Endothelial cell (in vitro differentiated cells): ENCODE data around the gene AQP1. TPM values are rescaled to one million over a fixed set of nuclear protein-coding genes. Genes with fewer than 3 reads are reported as not detected.

ENCODE experiments used
- DNase-seq: peaks from one replicate; pipeline ENCODE4 v3.0.0; 2021; ENCODE audit warnings: low spot score
- H3K27ac Mint-ChIP-seq: one replicate; pipeline ENCODE4 v1.8.0; 2021; ENCODE audit warnings: mixed read lengths, inconsistent platforms; ENCODE audit not compliant: unreplicated experiment
- H3K27me3 Mint-ChIP-seq: one replicate; pipeline ENCODE4 v1.8.0; 2021; ENCODE audit warnings: mild to moderate bottlenecking, moderate library complexity, mixed read lengths, inconsistent platforms; ENCODE audit not compliant: unreplicated experiment
- H3K36me3 Mint-ChIP-seq: one replicate; pipeline ENCODE4 v1.8.0; 2021; ENCODE audit warnings: mild to moderate bottlenecking, low read depth, mixed read lengths, inconsistent platforms; ENCODE audit not compliant: unreplicated experiment
- H3K4me1 Mint-ChIP-seq: one replicate; pipeline ENCODE4 v1.8.0; 2021; ENCODE audit warnings: mild to moderate bottlenecking, mixed read lengths, inconsistent platforms; ENCODE audit not compliant: unreplicated experiment
- H3K4me3 Mint-ChIP-seq: one replicate; pipeline ENCODE4 v1.8.0; 2021; ENCODE audit warnings: mild to moderate bottlenecking, mixed read lengths, inconsistent platforms; ENCODE audit not compliant: unreplicated experiment
- H3K9me3 Mint-ChIP-seq: one replicate; pipeline ENCODE4 v1.8.0; 2021; ENCODE audit warnings: mixed read lengths, inconsistent platforms; ENCODE audit not compliant: unreplicated experiment
- total RNA-seq: library from RNA; stranded (reverse); fragmentation: NEBNext Ultra II Directional; extraction: Animal tissue kit (Norgen Biotek cat#: 25700); gene quantifications from one replicate; pipeline ENCODE4 v1.2.1, GENCODE V29; 2021; ENCODE audit not compliant: unreplicated experiment
- TF ChIP-seq, protein P1 (sequence below): fragments of 200-600 bp; sonication (generic); IDR thresholded peaks from one replicate; pipeline ENCODE4 v1.5.0; 2021; ENCODE audit warnings: antibody characterized with exemption; ENCODE audit not compliant: unreplicated experiment

AQP1 gene
- total RNA-seq, 1 donor from 2014 or later: 2.7 TPM

DNA sequence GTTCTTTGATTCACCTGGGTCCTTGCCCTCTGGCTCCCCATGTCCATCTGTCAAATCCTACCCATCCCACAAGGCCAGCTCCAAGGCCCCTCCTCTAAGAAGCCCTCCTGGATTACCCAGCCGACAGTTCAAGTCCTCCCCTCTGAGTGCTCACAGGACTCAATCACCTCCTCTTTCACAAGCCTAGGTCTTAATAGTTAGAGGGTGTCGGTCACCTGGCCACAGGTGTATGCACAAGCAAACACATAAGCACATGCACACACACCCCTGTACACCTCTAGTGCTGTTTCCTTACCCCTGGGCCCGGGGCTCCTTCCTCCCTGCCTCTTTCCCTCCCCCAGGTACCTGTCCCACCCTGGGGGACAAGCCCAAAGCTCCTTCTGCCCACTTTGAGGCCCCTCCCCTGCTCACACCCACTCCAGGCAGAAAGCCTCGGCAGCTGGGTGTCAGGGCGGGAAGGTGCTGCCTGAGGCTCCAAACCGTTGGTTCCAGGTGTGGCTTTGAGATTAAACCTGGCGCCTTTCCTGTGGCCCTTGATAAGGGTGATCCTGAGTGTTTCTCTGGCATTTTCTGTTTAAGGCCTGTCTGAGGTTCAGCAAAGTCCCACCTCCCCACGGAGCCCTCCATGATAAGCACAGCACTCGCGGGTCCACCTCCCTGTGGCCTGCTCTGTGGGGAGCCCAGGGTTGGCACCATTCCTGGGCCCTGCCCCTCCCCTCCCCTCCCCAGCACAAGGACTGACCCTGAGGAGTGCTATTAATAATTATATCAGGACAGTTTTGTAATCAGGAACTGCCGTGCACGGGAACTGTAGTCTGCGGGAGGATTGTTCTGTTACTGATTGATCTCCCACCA lies 14.6 kb upstream of the AQP1 start:
- DNase-seq: no peak
- H3K27ac Mint-ChIP-seq: peak overlapping the region; percentile 24
- H3K4me1 Mint-ChIP-seq: peaks cover 44% of the 10 kb centered on the region
- H3K9me3 Mint-ChIP-seq: no peaks in the 10 kb centered on the region
- H3K4me3 Mint-ChIP-seq: no peak overlapping the region
- peaks cover 11% of the 10 kb centered on the region for H3K27me3 Mint-ChIP-seq
- peaks cover 9% of the 10 kb centered on the region for H3K36me3 Mint-ChIP-seq
- TF ChIP-seq, protein P1, sequence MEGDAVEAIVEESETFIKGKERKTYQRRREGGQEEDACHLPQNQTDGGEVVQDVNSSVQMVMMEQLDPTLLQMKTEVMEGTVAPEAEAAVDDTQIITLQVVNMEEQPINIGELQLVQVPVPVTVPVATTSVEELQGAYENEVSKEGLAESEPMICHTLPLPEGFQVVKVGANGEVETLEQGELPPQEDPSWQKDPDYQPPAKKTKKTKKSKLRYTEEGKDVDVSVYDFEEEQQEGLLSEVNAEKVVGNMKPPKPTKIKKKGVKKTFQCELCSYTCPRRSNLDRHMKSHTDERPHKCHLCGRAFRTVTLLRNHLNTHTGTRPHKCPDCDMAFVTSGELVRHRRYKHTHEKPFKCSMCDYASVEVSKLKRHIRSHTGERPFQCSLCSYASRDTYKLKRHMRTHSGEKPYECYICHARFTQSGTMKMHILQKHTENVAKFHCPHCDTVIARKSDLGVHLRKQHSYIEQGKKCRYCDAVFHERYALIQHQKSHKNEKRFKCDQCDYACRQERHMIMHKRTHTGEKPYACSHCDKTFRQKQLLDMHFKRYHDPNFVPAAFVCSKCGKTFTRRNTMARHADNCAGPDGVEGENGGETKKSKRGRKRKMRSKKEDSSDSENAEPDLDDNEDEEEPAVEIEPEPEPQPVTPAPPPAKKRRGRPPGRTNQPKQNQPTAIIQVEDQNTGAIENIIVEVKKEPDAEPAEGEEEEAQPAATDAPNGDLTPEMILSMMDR: no peak

DNA sequence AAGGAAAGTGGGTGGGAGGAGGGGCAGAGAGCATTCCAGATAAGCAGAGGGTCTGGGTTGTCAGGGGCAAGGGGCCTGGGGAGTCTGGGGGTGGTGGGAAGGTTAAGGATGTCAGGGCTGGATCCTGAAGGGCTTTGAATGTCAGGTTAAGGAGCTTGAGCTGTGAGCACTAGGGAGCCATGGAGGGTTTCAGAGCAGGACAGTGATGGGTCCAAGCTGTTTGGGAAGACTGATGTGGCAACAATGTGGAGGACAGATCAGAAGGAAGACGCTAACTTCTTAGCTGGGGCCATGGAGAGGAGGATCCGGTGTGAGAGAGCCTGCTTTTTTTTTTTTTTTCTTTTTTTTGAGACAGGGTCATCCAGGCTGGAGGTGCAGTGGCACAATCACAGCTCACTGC lies 13.9 kb upstream of the AQP1 start:
- Mint-ChIP-seq H3K9me3 (no peaks in the 10 kb centered on the region), H3K4me1 (peaks cover 44% of the 10 kb centered on the region), H3K27ac (no peak overlapping the region), H3K36me3 (peaks cover 9% of the 10 kb centered on the region), H3K4me3 (no peak overlapping the region), H3K27me3 (peaks cover 8% of the 10 kb centered on the region)
- DNase-seq: no peak
- TF ChIP-seq, protein P1: no peak

DNA sequence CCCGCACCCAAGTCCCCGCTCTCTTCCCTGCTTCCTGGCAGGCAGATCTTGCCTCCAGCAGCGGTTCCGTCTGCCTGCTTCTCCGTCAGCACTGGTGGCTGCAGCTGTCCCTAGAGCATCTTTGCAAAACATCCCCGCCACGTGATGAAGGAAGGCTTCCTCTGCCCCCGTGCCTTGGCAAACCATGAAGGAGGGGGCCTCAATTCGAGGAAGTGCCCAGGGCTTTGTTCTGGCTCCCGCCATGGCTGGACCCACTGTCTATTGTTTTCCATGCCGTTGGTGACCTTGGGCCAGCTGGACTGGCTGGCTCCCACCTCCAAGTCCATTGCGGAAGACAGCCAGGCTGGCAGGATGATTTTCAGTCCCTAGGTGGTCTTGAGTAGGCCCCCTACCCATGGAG lies 13.2 kb upstream of the AQP1 start:
- TF ChIP-seq, protein P1: no peak
- no peak for DNase-seq
- no peaks in the 10 kb centered on the region for H3K9me3 Mint-ChIP-seq
- peaks cover 9% of the 10 kb centered on the region for H3K36me3 Mint-ChIP-seq
- H3K27me3 Mint-ChIP-seq: peaks cover 10% of the 10 kb centered on the region
- no peak overlapping the region for H3K27ac Mint-ChIP-seq
- H3K4me3 Mint-ChIP-seq: no peak overlapping the region
- peaks cover 42% of the 10 kb centered on the region for H3K4me1 Mint-ChIP-seq

DNA sequence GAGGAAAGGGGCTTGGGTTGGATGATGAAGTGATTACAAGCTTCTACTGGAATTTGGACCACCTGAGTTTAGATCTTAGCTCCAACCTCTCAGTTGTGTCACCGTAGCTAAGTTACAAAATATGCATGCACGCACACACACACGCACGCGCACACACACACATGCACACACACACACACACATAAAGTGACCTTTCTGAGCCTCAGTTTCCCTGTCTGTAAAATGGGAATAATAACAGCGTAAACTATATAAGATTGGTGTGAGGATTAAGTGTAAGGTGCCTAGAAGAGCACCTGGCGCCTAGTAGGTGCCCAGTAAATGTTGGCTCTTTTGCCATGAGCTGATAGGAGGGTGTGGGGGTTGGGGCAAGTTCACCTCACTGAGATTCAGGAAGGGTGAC lies 12.6 kb upstream of the AQP1 start:
- Mint-ChIP-seq H3K9me3 (no peaks in the 10 kb centered on the region), H3K36me3 (peaks cover 9% of the 10 kb centered on the region), H3K4me1 (peaks cover 38% of the 10 kb centered on the region), H3K27me3 (peaks cover 14% of the 10 kb centered on the region), H3K27ac (no peak overlapping the region), H3K4me3 (no peak overlapping the region)
- no peak for DNase-seq
- TF ChIP-seq, protein P1: no peak

DNA sequence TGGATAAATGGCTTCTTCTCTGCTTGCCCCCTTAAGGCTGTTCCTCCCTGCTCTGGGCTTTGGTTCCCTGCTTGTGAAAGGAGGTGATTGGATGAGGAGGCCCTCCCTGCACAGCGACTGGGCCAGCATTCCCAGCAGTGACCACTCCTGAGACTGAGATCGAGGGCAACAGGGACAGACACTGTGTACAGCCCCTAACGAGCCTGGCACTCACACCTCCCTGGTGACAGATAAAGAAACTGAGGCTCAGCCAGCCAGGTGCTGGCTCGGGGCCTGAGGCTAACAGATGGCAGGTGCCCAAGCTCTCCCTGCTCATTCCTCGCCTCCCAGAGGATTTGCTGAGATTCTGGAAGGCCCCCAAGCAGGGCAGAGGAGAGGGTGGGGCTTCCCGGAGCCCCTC lies 12.0 kb upstream of the AQP1 start:
- peaks cover 14% of the 10 kb centered on the region for H3K27me3 Mint-ChIP-seq
- no peak overlapping the region for H3K4me3 Mint-ChIP-seq
- TF ChIP-seq, protein P1: no peak
- H3K9me3 Mint-ChIP-seq: no peaks in the 10 kb centered on the region
- H3K4me1 Mint-ChIP-seq: peaks cover 35% of the 10 kb centered on the region
- H3K36me3 Mint-ChIP-seq: peaks cover 9% of the 10 kb centered on the region
- DNase-seq: no peak
- H3K27ac Mint-ChIP-seq: no peak overlapping the region
